ENCODE data around the gene KNTC1.

The KNTC1 gene

DNA sequence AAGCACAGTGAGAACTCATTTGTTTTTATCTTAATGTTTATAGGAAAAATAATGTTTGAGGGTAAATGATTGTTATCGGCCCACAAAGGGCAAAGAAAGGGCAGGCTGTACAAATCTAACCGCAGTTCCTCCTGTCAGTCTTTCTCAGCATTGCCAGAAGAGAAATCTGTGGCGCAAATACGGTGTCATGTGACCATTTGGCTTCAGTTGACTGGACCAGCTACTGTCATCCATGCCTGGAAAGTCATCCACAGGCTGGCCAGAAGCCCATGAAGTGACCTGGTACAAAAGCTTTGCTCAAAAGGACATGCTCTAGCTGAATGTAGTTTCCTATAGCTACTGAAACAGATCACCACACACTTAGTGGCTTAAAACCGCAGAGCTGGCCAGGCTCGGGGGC is 132.5 kb downstream of the KNTC1 start:
- no peak for DNase-seq

- no peak for DNase-seq
These were observed 134.2 kb downstream of the KNTC1 start for GRCh38 chr12:122661246-122661645.

- no peak for DNase-seq
These were observed 134.9 kb downstream of the KNTC1 start for GRCh38 chr12:122661938-122662337.

DNA sequence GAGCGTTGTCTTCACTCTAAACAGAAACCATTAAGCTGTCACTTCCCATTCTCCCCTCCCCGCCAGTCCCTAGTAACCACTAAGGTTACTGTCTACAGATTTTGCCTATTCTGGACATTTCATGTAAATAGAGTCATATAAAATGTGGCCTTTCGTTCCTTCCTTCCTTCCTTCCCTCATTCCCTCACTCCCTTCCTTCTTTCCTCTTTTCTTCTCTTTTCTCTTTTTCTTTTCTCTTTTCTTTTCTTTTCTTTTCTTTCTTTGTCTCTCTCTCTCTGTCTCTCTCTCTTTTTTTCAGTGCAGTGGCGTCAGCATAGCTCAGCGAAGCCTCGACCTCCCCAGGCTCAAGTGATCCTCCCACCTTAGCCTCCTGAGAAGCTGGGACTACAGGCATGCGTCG is 138.3 kb downstream of the KNTC1 start:
- no peak for DNase-seq

GRCh38 chr12:122665759-122666158 is 138.7 kb downstream of the KNTC1 start:
- DNase-seq: no peak

DNA sequence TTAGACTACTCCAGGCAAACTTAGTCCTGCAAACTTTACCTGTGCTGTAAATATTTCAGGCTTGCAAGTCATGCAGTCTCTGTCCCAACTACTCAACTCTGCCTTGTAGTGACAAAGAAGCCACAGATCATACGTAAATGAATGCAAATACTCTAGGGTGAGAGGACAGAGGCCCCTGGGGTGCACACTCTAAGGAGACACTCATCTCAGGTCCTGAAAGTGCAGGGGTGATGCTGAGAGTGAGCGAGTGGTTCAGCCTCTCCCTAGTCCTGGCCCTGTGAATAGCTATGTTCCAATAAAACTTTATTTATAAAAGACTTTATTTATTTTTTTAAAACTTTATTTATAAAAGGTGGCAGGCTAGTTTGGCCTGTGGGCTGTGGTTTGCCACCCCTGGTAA is 141.2 kb downstream of the KNTC1 start:
- DNase-seq: no peak

DNA sequence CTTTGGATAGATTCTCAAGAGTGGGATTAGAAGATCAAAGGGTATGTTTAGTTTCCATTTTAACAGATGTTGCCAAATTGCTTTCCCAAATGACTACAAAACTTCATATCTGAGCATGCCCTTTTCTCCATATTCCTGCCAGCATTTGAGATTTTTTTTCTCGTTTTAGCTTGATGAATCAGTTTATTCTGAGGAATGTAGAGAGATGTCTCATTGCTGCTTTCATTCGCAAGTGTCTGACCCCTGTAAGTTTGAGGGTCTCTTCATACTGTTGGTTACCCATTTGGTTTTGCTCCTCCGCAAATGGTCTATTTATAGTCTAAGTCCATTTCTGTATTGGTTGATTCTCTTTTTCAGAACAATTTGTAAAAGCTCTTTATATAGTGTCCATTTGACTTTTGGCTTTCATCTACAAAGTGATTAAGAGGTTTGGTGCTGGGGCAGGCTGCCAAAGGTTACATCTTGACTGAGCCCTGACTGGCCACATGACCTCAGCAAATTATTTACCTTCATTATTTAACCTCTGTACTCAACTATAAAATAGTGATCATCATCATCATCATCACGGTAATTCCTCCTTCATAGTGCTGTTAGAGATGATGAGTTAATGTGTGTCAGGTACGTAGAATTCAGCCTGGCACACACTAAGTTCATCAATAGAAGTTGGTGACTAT is 142.5 kb downstream of the KNTC1 start:
- DNase-seq: peak; percentile 70

DNA sequence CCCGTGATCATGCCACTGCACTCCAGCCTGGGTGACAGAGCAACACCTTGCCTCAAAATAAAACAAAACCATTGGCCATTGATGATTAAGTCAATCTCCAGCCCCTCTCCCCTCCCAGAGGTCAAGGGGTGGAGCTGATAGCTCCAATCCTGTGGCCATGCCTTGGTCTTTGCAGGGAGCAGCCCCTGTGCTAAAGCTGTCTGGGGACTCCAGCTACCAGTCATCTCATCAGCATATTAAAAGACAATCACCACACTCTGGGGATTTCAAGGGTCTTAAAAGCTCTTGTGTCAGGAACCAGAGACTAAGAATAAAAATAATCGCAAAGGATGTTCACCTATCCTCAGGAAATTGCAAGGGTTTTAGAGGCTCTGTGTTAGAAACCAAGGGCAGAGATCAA is 145.5 kb downstream of the KNTC1 start:
- DNase-seq: no peak
